ENCODE data around the gene CASP9.
"Not testable (repeated sequence)": the region's sequence is repeated elsewhere in the genome, so short reads cannot be mapped to it uniquely, and the experiment has no call there.

Gene CASP9

DNA sequence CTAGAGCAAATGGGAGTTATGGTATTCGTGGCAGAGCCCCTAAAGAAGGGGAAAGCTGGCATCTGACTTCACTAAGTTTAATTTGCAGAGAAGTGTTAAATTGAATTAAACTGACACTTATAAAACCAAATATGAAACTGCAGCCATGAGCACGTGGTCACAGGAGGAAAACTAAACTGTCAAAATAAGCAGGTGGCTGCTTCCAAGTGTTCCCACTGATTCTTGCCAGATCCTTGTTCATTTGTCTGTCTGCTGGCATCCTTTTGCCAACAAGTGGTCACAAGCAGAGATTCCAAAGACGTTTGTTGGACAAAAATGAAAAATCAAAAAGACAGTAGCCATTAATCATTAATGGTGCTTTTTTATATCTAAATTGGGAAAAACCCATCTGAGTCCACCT is 54.7 kb downstream of the CASP9 start:
- no peak for FAIRE-seq

DNA sequence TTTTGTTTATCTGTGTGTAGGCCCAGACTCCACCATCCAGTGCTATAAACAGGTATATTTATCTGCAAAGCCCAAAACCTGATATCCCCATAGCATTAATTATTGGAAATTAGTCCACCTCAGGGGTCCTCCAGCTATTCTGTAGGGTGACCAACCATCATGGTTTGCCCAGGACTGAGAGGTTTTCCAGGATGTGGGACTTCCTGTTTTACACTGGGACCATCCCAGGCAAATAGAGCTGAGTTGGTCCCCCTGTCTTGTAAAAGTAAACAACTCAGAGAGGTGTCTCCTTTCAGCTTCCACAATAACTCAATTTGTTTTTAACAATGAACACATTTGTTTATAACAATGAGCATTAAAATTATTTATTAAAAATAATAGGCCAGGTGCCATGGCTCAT is 55.9 kb downstream of the CASP9 start:
- FAIRE-seq: no peak

DNA sequence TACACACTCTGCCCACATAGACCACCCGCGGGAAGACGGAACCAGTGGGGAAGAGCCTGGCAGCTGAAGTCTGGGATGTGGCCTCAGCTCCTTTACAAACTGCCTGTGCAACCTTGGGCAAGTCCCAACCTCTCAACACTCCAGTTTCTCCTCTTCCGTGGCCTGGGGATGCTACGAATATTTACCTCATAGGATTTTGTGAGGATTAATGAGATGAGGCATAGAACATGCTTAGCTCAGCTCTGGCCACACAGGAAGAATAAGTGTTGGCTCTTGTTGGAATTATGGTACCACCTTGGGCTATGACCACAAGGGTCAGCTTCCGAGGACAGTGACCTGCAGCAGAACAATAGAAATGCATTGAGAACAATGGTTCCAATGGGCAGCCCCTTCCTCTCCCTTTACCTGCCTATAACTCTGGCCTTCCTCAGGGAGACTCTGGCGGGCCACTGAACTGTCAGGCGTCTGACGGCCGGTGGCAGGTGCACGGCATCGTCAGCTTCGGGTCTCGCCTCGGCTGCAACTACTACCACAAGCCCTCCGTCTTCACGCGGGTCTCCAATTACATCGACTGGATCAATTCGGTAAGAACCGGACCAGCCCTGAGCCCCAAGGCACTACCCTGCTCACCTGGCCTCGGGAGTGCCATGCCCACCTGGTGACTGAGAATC is 56.9 kb downstream of the CASP9 start:
- FAIRE-seq: not testable (repeated sequence)

DNA sequence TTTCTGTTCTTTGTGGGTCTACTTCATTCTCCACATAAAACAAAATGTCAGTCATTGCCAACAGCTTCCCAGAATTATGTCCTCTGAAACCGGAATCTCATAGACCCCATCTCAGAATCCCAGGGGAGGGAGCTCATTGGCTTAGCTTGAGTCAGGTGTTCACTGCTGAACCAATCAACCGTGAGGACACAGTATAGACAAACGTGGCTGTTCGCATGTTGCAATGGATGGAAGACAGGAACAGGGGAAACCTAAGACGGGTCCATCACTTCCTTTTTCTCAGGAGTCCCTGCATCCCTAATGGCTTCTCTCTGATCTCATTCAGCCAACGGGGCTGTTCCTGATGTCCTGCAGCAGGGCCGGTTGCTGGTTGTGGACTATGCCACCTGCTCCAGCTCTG is 58.3 kb downstream of the CASP9 start:
- no peak for FAIRE-seq

DNA sequence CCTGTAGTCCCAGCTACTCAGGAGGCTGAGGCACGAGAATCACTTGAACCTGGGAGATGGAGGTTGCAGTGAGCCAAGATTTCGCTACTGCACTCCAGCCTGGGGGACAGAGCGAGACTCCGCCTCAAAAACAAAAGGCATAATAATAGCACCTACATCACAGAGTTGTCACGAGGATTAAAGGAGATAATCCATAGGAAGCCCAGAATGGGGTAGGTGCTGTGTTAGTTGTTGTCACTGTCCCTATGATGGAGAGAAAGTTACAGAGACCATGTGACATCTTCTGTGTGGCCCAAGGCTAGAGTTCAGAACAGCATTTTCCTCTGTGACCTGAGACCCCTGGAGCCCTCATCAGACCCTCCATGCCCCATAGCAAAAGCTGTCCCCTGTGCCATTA is 60.1 kb downstream of the CASP9 start:
- FAIRE-seq: not testable (repeated sequence)

DNA sequence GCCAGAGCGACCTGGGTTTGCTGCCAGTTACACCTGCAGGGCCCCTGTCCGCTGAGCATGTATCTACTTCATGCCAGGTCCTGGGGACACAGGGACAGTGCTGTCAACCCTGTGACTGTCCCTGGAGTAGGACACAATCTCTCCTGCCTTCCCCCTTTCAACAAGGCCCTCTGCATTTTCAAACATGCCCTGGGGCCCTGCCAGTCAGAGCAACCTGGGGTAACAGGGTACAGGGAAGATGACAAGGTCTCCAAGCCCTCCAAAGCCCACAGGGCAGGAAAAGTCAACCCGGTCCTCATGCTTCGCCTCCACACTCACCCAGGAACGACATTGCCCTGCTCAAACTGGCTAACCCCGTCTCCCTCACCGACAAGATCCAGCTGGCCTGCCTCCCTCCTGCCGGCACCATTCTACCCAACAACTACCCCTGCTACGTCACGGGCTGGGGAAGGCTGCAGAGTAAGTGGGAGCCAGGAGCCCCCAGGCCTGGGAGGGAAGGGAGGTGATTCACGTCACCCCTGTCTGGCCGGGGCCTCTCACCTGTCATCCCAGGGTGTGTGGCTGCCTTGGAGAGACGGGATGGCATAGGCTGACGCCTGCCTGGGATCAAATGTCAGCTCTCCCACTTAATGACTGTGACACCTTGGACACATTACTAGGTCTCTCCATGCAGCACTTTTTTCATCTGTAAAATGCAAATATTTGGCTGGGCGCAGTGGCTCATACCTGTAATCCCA is 60.8 kb downstream of the CASP9 start:
- FAIRE-seq: not testable (repeated sequence)

DNA sequence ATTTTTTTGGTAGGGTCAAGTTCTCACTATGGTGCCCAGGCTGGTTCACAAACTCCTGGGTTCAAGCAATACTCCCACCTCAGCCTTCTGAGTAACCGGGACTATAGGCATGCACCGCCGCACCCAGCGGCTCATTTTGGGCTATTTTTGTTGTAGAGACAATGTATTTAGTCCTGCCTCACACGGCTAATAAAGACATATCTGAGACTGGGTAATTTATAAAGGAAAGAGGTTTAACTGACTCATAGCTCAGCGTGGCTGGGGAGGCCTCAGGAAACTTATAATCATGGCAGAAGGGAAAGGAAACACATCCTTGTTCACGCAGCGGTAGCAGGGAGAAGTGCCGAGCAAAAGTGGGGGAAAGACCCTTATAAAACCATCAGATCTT is 63.3 kb downstream of the CASP9 start:
- FAIRE-seq: no peak

DNA sequence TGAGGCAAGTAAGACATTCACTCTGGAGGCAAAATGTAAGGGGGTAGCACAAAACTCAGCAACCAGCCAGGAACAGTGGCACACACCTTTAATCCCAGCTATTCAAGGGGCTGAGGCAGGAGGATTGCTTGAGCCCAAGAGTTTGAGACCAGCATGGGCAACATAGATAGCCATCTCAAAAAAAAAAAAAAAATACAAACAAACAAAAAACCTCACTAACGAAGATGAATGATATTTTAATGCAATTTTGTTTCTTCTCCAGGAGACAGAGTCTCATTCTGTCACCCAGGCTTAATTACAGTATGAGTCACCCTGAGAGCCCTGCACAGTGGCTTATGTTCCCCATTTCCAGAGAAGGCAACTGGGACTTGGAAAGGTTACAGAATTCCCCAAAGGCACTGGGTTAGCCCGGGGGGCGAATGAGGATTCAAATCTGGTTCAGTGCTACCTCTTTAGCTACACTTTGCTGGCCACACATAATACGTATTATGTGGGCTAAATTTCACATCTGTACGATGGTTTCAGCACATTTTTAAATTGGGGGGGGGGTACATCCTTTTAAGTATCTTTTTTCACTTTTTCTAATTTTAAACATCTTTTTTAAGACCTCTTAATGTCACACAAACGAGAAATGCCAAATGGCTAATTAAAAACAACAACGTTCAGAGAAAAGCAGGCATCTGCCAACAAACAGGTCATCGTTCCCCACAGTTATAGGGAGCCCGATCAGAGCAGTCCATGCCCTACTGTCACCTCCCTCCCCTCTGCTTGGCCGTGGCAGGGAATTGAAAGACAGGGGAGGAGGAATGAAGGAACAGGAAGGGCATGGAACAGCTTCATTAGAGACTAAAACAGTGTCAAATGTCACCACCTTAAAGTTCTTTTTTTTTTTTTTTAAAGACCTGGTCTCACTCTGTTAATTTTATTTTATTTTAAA is 64.0 kb downstream of the CASP9 start:
- FAIRE-seq: no peak

DNA sequence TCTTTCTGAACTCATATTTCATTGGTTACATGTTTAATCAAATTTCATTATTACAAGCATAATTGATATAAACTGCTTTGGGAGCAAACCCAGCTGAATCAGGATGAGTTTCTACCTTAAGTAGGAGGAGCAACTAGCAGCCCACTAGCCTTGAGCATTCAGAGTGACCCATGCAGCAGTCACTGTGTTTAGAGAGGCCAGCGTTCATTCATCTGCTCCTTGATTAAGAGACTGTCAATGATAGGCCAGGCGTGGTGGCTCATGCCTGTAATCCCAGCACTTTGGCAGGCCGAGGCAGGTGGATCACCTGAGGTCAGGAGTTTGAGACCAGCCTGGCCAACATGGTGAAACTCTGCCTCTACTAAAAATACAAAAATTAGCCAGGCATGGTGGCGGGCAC is 65.6 kb downstream of the CASP9 start:
- FAIRE-seq: not testable (repeated sequence)

DNA sequence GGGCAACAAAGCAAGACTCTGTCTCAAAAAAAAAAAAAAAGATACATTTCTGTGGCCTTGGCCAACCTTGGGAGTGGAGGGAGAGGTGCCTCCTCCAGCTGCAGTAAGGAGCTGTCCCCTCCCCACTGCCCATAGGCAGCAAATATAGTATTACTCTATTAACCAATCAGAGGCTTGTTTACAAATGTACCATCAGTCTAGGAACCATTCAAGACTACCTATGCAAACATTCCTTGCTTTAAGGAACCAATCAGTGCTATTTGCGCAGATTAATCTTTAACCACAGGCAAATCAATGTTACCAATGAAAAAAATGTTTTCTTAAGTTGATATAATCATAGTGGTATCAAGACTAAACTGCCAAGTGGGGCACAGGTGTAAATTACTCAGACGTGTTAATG is 66.4 kb downstream of the CASP9 start:
- FAIRE-seq: no peak

DNA sequence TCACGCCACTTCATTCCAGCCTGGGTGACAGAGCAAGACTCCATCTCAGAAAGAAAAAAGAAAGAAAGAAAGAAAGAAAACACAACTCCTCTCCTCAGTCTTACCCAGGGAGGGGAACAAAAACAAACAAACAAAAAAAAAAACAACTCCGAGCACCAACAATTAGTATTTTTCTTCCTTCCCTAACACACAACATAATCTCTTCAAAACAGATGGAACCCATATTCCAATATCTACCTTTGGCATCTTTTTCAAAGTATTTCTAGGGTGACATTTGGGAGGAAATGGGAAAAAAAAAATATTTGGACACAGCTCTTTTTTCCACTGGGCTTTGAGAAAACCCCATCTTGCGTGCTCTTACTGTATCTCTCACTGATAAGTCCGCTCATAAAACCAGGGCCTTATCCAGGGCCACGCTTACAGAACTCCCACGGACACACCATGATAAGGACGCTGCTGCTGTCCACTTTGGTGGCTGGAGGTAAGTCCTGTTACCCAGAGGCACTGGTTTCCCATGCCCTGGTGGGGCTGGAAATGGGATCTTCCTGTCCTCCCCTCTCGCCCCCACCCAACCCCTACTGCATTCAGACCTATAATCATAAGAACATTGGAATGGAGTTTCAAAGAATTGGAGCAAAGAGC is 67.6 kb downstream of the CASP9 start, which contains the start of gene CELA2A:
CELA2A (plus strand) TSS at position 420 of the 642 bp plus-strand sequence; CDS start at position 442, 22 bp downstream.
- FAIRE-seq: no peak

DNA sequence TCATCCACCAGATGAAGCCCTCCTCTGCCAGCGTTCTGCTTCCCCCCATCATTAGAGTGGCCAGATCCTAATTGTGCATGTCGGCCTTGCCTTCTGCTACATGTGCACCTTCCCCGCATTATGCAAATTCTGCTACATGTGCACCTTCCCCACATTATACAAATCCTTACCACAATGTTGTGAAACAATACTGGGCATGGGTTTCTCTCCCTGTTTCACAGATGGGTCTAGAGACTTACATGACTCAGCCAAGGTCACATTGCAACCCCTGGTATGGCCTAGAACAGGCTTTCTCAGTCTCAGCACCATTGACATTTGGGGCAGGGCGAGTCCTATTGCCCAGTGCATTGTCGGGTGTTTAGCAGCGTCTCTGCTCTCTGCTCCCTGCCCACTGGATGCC is 68.5 kb downstream of the CASP9 start:
- FAIRE-seq: no peak

DNA sequence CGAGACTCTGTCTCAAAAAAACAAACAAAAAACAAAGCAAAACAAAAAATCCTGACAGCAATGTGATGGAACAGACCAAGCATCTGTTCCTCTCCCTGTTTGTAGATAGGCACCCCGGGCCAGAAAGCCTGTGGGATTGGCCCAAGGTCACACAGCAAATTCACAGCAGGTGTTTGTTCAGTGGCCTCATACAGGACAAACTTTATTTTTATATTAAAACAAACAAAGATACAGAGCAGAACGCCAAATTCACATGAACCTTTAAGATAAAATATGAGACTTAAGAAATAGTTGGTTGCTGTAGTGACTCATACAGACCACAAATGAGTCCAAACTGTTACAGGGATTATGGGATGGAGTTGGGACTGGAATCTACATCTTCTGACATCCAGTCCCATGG is 69.8 kb downstream of the CASP9 start:
- no peak for FAIRE-seq

DNA sequence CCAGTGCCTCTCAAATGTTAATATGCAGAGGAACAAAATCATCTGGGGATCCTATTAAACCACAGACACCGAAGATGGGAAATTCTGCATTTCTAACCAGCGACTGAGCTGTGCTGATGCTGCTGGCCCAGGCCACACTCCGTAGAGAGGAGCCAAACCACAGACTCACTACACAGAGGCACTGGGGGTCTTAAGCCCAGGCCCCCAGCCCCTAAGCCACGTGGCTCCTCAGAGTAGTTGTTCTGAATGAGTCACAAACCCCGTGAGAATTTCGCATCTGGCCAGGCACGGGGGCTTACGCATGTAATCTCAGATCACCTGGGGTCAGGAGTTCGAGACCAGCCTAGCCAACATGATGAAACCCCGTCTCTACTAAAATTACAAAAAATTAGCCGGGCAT is 70.3 kb downstream of the CASP9 start:
- no peak for FAIRE-seq

DNA sequence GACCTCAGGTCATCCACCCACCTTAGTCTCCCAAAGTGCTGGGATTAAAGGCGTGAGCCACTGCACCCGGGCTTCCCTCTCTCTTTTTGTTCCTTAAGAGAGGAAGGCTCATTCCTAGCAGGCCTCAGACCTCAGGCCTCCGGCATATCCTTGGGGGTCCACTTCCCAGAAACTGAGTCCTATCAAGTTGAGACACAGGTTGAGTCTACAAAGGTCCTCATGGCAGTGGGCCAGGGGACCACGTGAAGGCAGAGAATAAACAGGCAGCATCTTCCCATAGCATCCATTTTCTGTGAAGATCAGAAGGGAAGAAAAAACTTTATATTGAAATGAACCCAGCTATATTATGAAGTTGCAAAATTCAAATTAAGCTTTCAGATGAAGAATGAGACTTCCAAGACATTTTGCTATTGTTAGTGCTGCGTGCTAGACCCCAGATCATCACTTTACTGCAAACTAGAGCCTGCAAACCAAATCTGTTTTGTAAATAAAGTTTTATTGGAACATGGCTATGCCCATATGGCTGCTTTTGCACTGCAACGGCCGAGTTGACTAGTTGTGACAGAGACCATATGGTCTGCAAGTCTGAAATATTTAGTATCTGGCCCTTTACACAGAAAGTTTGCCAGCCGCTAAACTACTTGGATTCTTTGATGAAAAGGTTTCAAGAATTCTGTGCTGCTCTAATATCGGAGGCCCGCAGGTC is 71.0 kb downstream of the CASP9 start:
- FAIRE-seq: no peak

DNA sequence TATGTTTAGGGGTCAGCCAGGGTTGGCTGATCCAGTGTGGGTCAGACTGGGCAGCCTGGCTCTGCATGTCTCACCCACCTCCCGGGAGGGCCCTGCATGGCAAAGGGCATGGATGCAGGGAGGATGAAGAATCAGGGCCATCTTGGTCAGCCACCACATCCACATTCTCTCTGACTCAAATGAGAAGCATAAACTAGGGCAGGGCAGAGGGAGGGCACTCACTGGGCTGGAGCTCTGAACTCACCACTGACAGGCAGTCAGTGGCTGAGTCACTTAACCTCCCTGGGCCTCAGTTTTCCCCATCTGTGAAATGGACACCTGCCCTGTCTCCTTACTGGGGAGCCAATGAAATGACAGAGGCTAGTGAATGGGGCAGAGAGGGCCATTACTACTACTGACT is 71.8 kb downstream of the CASP9 start:
- FAIRE-seq: no peak

DNA sequence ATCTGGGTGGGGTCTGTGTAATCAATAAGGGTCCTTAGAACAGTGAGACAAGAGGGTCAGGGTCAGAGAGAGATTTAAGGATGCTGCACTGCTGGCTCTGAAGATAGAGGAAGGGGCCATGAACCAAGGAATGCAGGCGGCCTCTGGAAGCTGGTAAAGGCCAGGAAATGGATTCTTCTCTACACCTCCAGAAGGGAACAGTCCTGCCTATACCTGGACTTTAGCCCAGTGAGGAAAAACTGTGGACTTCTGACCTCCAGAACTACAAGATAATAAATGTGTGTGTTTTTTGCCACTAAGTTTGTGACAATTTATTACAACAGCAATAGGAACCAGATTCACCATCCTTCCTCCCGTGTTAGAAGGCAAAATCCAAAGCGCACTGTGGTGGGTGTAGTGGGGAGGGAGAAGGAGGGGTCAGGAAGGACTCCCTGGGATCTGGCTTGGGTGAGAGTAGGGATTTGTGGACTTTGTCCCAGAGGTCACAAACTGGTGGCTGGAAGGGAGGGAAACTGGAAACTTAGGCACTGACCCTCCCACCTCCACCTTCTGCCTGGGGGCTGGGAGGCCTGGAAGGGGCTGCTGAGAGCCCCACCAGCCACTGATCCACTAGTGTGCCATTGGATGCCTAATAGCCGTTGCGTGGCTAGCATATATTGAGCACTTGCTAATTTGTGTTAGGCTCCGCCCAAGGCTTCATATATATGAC is 72.8 kb downstream of the CASP9 start:
- no peak for FAIRE-seq

DNA sequence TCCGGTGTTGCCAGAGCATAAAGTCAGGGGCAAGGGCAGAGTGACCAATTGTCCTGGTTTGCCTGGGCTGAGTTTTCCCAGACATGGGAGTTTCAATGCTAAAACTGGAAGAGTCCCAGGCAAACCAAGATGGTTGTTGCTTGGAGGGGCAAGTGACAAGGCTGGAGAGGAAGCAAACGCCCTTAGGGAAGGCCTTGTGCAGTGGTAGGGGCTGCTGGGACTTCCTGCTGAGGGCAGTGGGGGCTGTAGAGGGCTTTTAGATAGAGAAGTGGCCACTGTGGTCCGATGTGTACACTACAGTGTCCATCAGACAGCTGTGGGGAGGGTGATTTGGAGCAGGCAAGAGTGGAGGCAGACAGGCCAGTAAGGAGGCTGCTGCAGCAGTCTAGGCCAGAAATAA is 74.4 kb downstream of the CASP9 start:
- no peak for FAIRE-seq

DNA sequence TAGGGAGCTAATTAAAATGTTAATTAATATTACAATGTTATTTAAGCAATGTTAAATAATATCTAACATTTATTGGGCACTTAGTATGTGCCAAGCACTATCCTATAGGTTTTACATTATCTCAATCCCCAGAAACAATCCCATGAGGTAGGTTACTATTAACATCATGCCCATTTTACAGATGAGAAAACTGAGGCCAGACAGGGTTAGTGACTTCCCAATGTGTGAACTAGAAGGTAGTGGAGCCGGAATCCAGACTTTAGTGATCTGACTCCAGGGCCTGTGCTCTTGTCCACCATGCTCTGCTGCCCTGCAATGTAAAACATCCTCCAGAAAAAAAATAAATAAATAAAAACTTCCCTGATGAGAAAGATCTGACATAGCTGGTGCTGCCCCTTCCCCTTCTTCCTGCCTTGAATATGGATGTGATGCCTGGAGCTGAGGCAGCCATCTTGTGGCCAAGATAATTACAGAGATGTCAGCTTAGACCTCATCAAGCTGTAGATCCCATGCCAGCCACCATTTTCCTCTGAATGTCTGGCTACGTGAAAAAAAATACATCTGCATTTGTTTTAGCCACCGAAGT is 75.0 kb downstream of the CASP9 start:
- no peak for FAIRE-seq

DNA sequence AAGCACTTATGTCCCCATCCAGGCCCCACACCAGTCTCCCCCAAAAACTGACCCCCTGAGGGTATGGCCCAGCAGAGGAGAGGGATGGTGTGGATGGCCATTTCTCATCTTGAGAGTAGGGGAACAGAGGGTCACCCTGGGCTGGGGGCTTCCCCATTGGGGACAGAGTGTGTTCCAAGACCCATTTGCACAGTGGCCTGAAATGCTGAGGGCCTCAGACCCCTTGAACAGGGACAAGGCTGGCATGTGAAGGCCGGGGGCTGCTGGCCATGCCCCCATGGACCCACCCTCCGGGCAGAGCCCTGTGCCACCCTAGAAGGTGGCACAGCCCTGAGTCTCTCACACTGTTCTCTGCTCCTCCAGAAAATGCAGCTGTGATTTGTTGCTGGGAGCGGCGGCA is 77.8 kb downstream of the CASP9 start:
- no peak for FAIRE-seq

Data from colon (tissue), 2 donors.